SK-N-SH (cell line): ENCODE results near the gene TMEM109.

Experiments
- ELF1 ChIP-seq: IDR thresholded peaks from 2 replicates; pipeline ENCODE4 v1.4.0; 2012
- EP300 ChIP-seq, 2 experiments: IDR thresholded peaks; 2 replicates each; pipeline versions ENCODE4 v1.4.0 to v1.6.1; 2012; ENCODE audit warnings: borderline replicate concordance in 1 of 2, low read depth in 1 of 2, low read length in 1 of 2
- EZH2phosphoT487 ChIP-seq: fragments of 200-600 bp; sonication (generic); IDR thresholded peaks from 2 replicates; pipeline ENCODE4 v1.6.1; 2017; ENCODE audit warnings: low read depth, mixed run types, mild to moderate bottlenecking, antibody characterized with exemption, moderate library complexity, borderline replicate concordance
- JUND ChIP-seq: IDR thresholded peaks from 2 replicates; pipeline ENCODE4 v1.4.0; 2012
- MAX ChIP-seq: IDR thresholded peaks from 2 replicates; pipeline ENCODE4 v1.4.0; 2012; ENCODE audit warnings: low read depth
- NRF1 ChIP-seq: IDR thresholded peaks from 2 replicates; pipeline ENCODE4 v1.6.1; 2012; ENCODE audit warnings: low read depth, mild to moderate bottlenecking, low read length
- PBX3 ChIP-seq: IDR thresholded peaks from 2 replicates; pipeline ENCODE4; 2012
- POLR2AphosphoS5 ChIP-seq: IDR thresholded peaks from 2 replicates; pipeline ENCODE4 v1.6.1; 2012; ENCODE audit warnings: low read depth, low read length
- SMC3 ChIP-seq: IDR thresholded peaks from 2 replicates; pipeline ENCODE4 v1.6.1; 2012; ENCODE audit warnings: low read depth, low read length, improper control_type of control experiment
- TF ChIP-seq, protein P1 (sequence below): fragments of 200-600 bp; sonication (generic); IDR thresholded peaks from 2 replicates; pipeline ENCODE4 v1.6.1; 2017; ENCODE audit warnings: antibody characterized with exemption, mild to moderate bottlenecking, moderate library complexity
- TF ChIP-seq, protein P2 (sequence below): fragments of 150-350 bp; IDR thresholded peaks from 2 replicates; pipeline ENCODE4 v1.6.1; 2017; ENCODE audit warnings: antibody characterized with exemption, low read length, low read depth, borderline replicate concordance

- TF ChIP-seq EP300 (IDR thresholded peaks at IDR 0.05; ENCODE audit: borderline replicate concordance in 1 of 2, low read depth in 1 of 2, low read length in 1 of 2) (no peak), JUND (no peak), PBX3 (no peak), SMC3 (no peak), POLR2AphosphoS5 (no peak), NRF1 (no peak), MAX (no peak), ELF1 (no peak), EZH2phosphoT487 (no peak)
- TF ChIP-seq, protein P1, sequence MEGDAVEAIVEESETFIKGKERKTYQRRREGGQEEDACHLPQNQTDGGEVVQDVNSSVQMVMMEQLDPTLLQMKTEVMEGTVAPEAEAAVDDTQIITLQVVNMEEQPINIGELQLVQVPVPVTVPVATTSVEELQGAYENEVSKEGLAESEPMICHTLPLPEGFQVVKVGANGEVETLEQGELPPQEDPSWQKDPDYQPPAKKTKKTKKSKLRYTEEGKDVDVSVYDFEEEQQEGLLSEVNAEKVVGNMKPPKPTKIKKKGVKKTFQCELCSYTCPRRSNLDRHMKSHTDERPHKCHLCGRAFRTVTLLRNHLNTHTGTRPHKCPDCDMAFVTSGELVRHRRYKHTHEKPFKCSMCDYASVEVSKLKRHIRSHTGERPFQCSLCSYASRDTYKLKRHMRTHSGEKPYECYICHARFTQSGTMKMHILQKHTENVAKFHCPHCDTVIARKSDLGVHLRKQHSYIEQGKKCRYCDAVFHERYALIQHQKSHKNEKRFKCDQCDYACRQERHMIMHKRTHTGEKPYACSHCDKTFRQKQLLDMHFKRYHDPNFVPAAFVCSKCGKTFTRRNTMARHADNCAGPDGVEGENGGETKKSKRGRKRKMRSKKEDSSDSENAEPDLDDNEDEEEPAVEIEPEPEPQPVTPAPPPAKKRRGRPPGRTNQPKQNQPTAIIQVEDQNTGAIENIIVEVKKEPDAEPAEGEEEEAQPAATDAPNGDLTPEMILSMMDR, result no peak
- TF ChIP-seq, protein P2, sequence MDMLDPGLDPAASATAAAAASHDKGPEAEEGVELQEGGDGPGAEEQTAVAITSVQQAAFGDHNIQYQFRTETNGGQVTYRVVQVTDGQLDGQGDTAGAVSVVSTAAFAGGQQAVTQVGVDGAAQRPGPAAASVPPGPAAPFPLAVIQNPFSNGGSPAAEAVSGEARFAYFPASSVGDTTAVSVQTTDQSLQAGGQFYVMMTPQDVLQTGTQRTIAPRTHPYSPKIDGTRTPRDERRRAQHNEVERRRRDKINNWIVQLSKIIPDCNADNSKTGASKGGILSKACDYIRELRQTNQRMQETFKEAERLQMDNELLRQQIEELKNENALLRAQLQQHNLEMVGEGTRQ, result no peak
These were observed 9.4 kb downstream of the TMEM109 start for GRCh38 chr11:60923326-60923725.
